NCI-H2029 (cell line): Measurements from ENCODE around the gene MPP2.
A peak's percentile ranks its signal among the peaks of the same experiment; 100 is the strongest.
"Not testable (repeated sequence)": the region's sequence is repeated elsewhere in the genome, so short reads cannot be mapped to it uniquely, and the experiment has no call there.

Experiments
- DNase-seq: peaks from one replicate; lab custom pipeline; 2025; lab: John Stamatoyannopoulos, UW

The MPP2 gene

GRCh38 chr17:43901861-43902589 lies 5.3 kb downstream of the MPP2 start:
- DNase-seq: no peak

- DNase-seq: no peak
These were observed 6.2 kb downstream of the MPP2 start for GRCh38 chr17:43900858-43901754.

GRCh38 chr17:43900183-43900857 lies 7.0 kb downstream of the MPP2 start:
- peak; percentile 69 for DNase-seq

- no peak for DNase-seq
These were observed 8.9 kb downstream of the MPP2 start for GRCh38 chr17:43898446-43898845.

- no peak for DNase-seq
These were observed 9.5 kb downstream of the MPP2 start for GRCh38 chr17:43897831-43898230.

- DNase-seq: not testable (repeated sequence)
These were observed 12.8 kb downstream of the MPP2 start for GRCh38 chr17:43894494-43894893.

- DNase-seq: no peak
These were observed 14.7 kb downstream of the MPP2 start for GRCh38 chr17:43892647-43892952.

GRCh38 chr17:43891851-43892646 lies 15.3 kb downstream of the MPP2 start:
- DNase-seq: no peak

- DNase-seq: no peak
These were observed 17.1 kb downstream of the MPP2 start for GRCh38 chr17:43890240-43890639.

- DNase-seq: no peak
These were observed 18.8 kb downstream of the MPP2 start for GRCh38 chr17:43888548-43888947.

GRCh38 chr17:43882761-43883415 lies 24.4 kb downstream of the MPP2 start:
- DNase-seq: no peak

- DNase-seq: peak; percentile 31
These were observed 25.4 kb downstream of the MPP2 start for GRCh38 chr17:43881758-43882505.

GRCh38 chr17:43881181-43881580 lies 26.2 kb downstream of the MPP2 start:
- no peak for DNase-seq

- DNase-seq: no peak
These were observed 26.8 kb downstream of the MPP2 start for GRCh38 chr17:43880420-43880991.

GRCh38 chr17:43879723-43880419 lies 27.5 kb downstream of the MPP2 start:
- no peak for DNase-seq

- peak; percentile 27 for DNase-seq
These were observed 28.8 kb downstream of the MPP2 start for GRCh38 chr17:43878260-43879175.

GRCh38 chr17:43877451-43878155 lies 29.7 kb downstream of the MPP2 start:
- DNase-seq: no peak

- DNase-seq: no peak
These were observed 30.3 kb downstream of the MPP2 start for GRCh38 chr17:43877031-43877430.
